ENCODE data around the gene PMP22. TPM values are rescaled to one million over a fixed set of nuclear protein-coding genes. Genes with fewer than 3 reads are reported as not detected.

Gene PMP22
- total RNA-seq, 5 donors from 2014 or later (not counting 1 experiment from before 2014, with no cell fraction given): 0.20 to 0.76 (median 0.44) TPM; not detected in 2

DNA sequence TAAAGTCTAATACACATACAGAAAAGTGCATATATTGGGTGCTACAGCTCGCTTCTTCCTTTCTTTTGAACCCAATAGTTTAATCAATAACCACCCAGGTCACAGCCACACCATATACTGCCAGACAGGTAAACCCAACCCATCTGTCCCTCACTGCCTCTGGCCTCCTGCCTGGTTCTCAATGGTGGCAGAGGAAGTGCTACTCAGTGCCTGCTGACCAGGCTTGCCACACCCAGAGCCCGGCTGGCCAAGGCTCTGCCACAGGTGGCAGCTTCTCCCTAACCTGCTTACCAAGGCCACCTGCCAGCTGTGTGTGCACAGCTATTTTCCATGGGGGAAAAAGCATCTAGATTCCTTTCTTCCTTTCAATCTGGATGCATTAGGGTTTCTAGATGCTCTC, 584 bp downstream of the PMP22 start:
- ATAC-seq (replicated peaks in 1 of 4) (no peak), DNase-seq (no peak)
- H3K27me3 Mint-ChIP-seq: peaks cover 54 to 67% of the 10 kb centered on the region in 2 donors
- H3K4me3 ChIP-seq (ENCODE audit: control insufficient read depth in 1 of 2, extremely low read depth in 1 of 2, low read length in 1 of 2): no peak overlapping the region
- POLR2A ChIA-PET: no interaction called here
- WGBS (ENCODE audit: insufficient coverage): 57% methylated on average over 1 of the region's 2 CpGs
- no peak overlapping the region for H3K27ac Mint-ChIP-seq
- peaks cover 0 to 23% of the 10 kb centered on the region in 2 experiments for H3K4me1 ChIP-seq (ENCODE audit: control insufficient read depth in 1 of 2, extremely low read depth in 1 of 2, insufficient read depth in 2 of 2, low read length in 2 of 2)
- H3K9me3 Mint-ChIP-seq: no peaks in the 10 kb centered on the region
- no peak overlapping the region for H3K4me3 Mint-ChIP-seq
- no peaks in the 10 kb centered on the region for H3K9me3 ChIP-seq
- H3K36me3 ChIP-seq (ENCODE audit: control insufficient read depth in 2 of 2, extremely low read depth in 1 of 2, insufficient read depth in 1 of 2, low read length in 1 of 2): no peaks in the 10 kb centered on the region
- H3K27ac ChIP-seq (ENCODE audit: low read length): no peak overlapping the region
- no peaks in the 10 kb centered on the region for H3K36me3 Mint-ChIP-seq
- H3K4me1 Mint-ChIP-seq: peaks cover 0 to 19% (median 15%) of the 10 kb centered on the region in 3 donors
- CTCF ChIA-PET: no interaction called here
- H3K27me3 ChIP-seq (replicated peaks in 1 of 2; ENCODE audit: control insufficient read depth in 2 of 2, extremely low read depth in 1 of 2, insufficient read depth in 2 of 2, low read length in 1 of 2): peaks cover 11 to 58% of the 10 kb centered on the region in 2 experiments

DNA sequence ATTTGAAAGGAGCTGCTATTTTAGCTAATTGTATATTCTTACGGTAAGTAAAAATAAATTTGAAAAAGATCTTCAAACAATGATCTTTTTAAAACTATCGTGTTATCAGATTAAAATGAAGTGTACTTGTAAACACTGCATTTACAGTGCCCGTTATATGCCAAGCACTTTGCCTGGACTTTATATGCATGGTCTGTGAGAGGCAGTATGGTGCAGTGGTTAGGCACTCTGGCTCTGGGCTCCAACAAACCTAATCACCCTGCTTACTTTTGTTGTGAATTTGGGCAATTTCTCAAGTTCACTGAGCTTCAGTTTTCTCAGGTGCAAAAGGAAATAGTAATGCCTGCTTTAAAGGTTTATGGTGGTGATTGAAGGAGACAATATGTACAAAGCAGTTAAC, 1.4 kb downstream of the PMP22 start:
- no peak for DNase-seq
- no peak for ATAC-seq (replicated peaks in 1 of 4)
- ChIA-PET POLR2A (no interaction called here), CTCF (no interaction called here)
- Mint-ChIP-seq H3K36me3 (no peaks in the 10 kb centered on the region), H3K27me3 (peaks cover 62 to 75% of the 10 kb centered on the region in 2 donors), H3K9me3 (no peaks in the 10 kb centered on the region), H3K27ac (no peak overlapping the region), H3K4me1 (peaks cover 0 to 21% (median 15%) of the 10 kb centered on the region in 3 donors), H3K4me3 (no peak overlapping the region)
- WGBS (ENCODE audit: insufficient coverage): no CpG with 5 or more reads among the region's 3 CpGs
- H3K4me3 ChIP-seq (ENCODE audit: control insufficient read depth in 1 of 2, extremely low read depth in 1 of 2, low read length in 1 of 2): no peak overlapping the region
- H3K36me3 ChIP-seq (ENCODE audit: control insufficient read depth in 2 of 2, extremely low read depth in 1 of 2, insufficient read depth in 1 of 2, low read length in 1 of 2): no peaks in the 10 kb centered on the region
- H3K9me3 ChIP-seq: no peaks in the 10 kb centered on the region
- peaks cover 11 to 66% of the 10 kb centered on the region in 2 experiments for H3K27me3 ChIP-seq (replicated peaks in 1 of 2; ENCODE audit: control insufficient read depth in 2 of 2, extremely low read depth in 1 of 2, insufficient read depth in 2 of 2, low read length in 1 of 2)
- no peak overlapping the region for H3K27ac ChIP-seq (ENCODE audit: low read length)
- H3K4me1 ChIP-seq (ENCODE audit: control insufficient read depth in 1 of 2, extremely low read depth in 1 of 2, insufficient read depth in 2 of 2, low read length in 2 of 2): peaks cover 0 to 23% of the 10 kb centered on the region in 2 experiments

DNA sequence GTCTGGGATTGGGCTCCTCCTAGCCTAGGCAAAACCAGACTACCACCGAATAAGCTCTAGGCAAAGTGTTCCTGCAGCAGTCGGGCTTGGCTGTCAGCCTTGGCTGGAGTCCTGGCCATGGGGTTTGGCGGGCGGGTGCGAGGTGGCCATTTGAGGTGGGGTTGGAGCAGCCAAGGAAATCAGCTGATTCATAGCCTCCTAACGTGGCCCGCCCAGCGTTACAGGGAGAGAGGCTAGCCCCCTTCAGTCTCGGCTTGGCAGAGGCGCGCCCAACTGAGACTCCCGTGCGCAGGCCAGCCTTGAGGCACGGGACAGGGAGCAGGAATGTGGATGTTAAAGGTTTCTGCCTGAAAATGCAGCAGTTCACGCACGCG, 1.9 kb downstream of the PMP22 start:
- Histone ChIP-seq H3K4me3 (ENCODE audit: control insufficient read depth in 1 of 2, extremely low read depth in 1 of 2, low read length in 1 of 2) (no peak overlapping the region), H3K27ac (ENCODE audit: low read length) (no peak overlapping the region), H3K4me1 (ENCODE audit: control insufficient read depth in 1 of 2, extremely low read depth in 1 of 2, insufficient read depth in 2 of 2, low read length in 2 of 2) (peaks cover 0 to 23% of the 10 kb centered on the region in 2 experiments), H3K27me3 (replicated peaks in 1 of 2; ENCODE audit: control insufficient read depth in 2 of 2, extremely low read depth in 1 of 2, insufficient read depth in 2 of 2, low read length in 1 of 2) (peaks cover 11 to 68% of the 10 kb centered on the region in 2 experiments), H3K9me3 (no peaks in the 10 kb centered on the region), H3K36me3 (ENCODE audit: control insufficient read depth in 2 of 2, extremely low read depth in 1 of 2, insufficient read depth in 1 of 2, low read length in 1 of 2) (no peaks in the 10 kb centered on the region)
- DNase-seq (no peak), ATAC-seq (replicated peaks in 1 of 4) (no peak)
- ChIA-PET POLR2A (no interaction called here), CTCF (no interaction called here)
- H3K9me3 Mint-ChIP-seq: no peaks in the 10 kb centered on the region
- 10% methylated on average over 5 of the region's 17 CpGs for WGBS (ENCODE audit: insufficient coverage)
- no peak overlapping the region for H3K4me3 Mint-ChIP-seq
- peaks cover 66 to 80% of the 10 kb centered on the region in 2 donors for H3K27me3 Mint-ChIP-seq
- H3K4me1 Mint-ChIP-seq: peaks cover 0 to 21% (median 15%) of the 10 kb centered on the region in 3 donors
- no peak overlapping the region for H3K27ac Mint-ChIP-seq
- no peaks in the 10 kb centered on the region for H3K36me3 Mint-ChIP-seq

DNA sequence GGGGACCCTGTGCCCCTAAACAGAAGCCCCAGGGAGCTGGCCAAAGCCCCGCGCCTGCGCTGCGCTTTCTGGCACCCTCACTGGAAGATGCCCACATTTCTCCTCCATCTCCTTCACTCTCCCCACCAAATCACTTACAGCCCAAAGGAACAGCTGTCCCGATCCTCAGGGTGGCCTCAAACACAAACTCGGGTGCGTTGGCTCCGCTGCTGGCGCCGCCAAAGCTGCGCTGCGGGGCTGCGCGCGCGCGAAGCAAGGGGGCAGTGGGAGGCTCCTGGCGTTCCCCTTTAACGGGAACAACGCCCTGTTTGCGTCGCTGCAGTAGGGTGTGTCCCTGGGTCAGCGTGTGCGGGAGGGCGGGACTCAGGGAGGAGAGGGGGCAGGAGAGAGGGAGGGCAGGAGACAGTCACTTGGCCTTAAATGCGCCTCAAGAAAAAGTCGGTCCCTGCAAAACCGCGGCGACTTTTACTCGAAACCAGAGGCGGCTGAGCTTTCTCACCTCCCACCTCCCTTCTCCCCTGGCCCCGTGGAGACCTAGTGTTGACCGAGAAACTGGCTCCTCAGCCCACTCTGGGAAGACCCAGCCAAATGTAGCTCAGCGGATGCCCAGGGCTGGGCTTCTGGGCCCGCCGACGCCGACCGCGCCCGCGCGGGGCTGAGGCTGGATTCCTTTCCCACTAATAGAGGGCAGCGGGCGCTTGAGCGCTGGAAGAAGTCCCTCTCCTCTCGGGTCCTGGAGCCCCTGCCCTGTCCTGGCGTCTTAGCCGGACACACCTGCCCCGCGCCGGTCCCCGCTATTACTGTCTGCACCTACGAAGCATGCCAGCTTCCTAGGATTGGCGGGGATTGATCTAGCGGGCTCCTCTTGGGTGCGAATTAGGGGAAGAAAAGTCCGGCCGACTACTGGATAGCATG, 2.6 kb downstream of the PMP22 start:
- no peak overlapping the region for H3K4me3 ChIP-seq (ENCODE audit: control insufficient read depth in 1 of 2, extremely low read depth in 1 of 2, low read length in 1 of 2)
- no peaks in the 10 kb centered on the region for H3K9me3 ChIP-seq
- peaks cover 11 to 70% of the 10 kb centered on the region in 2 experiments for H3K27me3 ChIP-seq (replicated peaks in 1 of 2; ENCODE audit: control insufficient read depth in 2 of 2, extremely low read depth in 1 of 2, insufficient read depth in 2 of 2, low read length in 1 of 2)
- no peaks in the 10 kb centered on the region for H3K36me3 ChIP-seq (ENCODE audit: control insufficient read depth in 2 of 2, extremely low read depth in 1 of 2, insufficient read depth in 1 of 2, low read length in 1 of 2)
- peak overlapping the region in 1 of 3 donors; percentile 76 for H3K4me3 Mint-ChIP-seq
- ATAC-seq (replicated peaks in 1 of 4) (no peak), DNase-seq (no peak)
- POLR2A ChIA-PET: no interaction called here
- peak overlapping the region in 1 of 2 donors; percentile 46 for H3K27ac Mint-ChIP-seq
- H3K4me1 Mint-ChIP-seq: peaks cover 4 to 24% (median 18%) of the 10 kb centered on the region in 3 donors
- H3K27me3 Mint-ChIP-seq: peaks cover 61 to 81% of the 10 kb centered on the region in 2 donors
- H3K9me3 Mint-ChIP-seq: no peaks in the 10 kb centered on the region
- H3K4me1 ChIP-seq (ENCODE audit: control insufficient read depth in 1 of 2, extremely low read depth in 1 of 2, insufficient read depth in 2 of 2, low read length in 2 of 2): peaks cover 0 to 23% of the 10 kb centered on the region in 2 experiments
- no peaks in the 10 kb centered on the region for H3K36me3 Mint-ChIP-seq
- WGBS (ENCODE audit: insufficient coverage): 4% methylated on average over 52 of the region's 60 CpGs
- CTCF ChIA-PET: no interaction called here
- no peak overlapping the region for H3K27ac ChIP-seq (ENCODE audit: low read length)

DNA sequence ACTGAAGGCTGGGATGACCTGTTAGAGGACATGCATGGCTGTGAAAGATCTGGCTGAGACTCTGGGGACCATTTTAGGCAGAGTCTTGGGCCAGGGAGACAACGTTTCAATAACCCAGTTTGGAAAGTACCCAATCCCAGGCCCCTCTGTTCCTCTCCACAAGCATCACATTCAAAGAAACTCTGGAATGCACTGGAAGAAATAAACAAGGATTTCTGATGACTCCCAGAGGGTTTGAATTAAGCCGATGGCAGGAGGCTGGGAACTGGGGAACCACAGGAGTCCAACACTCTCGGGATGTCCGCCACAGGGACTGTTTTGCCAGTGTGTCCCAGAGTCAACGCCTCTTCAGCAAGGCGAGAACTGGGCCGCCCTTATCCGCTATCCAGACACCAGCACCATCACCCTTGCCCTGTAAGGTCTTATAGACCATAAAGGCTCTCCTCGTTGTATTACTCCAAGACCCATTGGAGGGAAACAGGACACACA, 3.3 kb downstream of the PMP22 start:
- ChIA-PET CTCF (no interaction called here), POLR2A (no interaction called here)
- no peaks in the 10 kb centered on the region for H3K9me3 ChIP-seq
- H3K27ac Mint-ChIP-seq: no peak overlapping the region
- H3K27me3 Mint-ChIP-seq: peaks cover 59 to 82% of the 10 kb centered on the region in 2 donors
- DNase-seq (no peak), ATAC-seq (replicated peaks in 1 of 4) (no peak)
- no peaks in the 10 kb centered on the region for H3K9me3 Mint-ChIP-seq
- 0% methylated on average over 3 of the region's 9 CpGs for WGBS (ENCODE audit: insufficient coverage)
- peaks cover 0 to 27% of the 10 kb centered on the region in 2 experiments for H3K4me1 ChIP-seq (ENCODE audit: control insufficient read depth in 1 of 2, extremely low read depth in 1 of 2, insufficient read depth in 2 of 2, low read length in 2 of 2)
- H3K27me3 ChIP-seq (replicated peaks in 1 of 2; ENCODE audit: control insufficient read depth in 2 of 2, extremely low read depth in 1 of 2, insufficient read depth in 2 of 2, low read length in 1 of 2): peaks cover 11 to 73% of the 10 kb centered on the region in 2 experiments
- no peaks in the 10 kb centered on the region for H3K36me3 Mint-ChIP-seq
- H3K4me3 Mint-ChIP-seq: peak overlapping the region in 1 of 3 donors; percentile 76
- H3K4me3 ChIP-seq (ENCODE audit: control insufficient read depth in 1 of 2, extremely low read depth in 1 of 2, low read length in 1 of 2): no peak overlapping the region
- H3K27ac ChIP-seq (ENCODE audit: low read length): no peak overlapping the region
- H3K36me3 ChIP-seq (ENCODE audit: control insufficient read depth in 2 of 2, extremely low read depth in 1 of 2, insufficient read depth in 1 of 2, low read length in 1 of 2): no peaks in the 10 kb centered on the region
- H3K4me1 Mint-ChIP-seq: peaks cover 10 to 30% (median 25%) of the 10 kb centered on the region in 3 donors

DNA sequence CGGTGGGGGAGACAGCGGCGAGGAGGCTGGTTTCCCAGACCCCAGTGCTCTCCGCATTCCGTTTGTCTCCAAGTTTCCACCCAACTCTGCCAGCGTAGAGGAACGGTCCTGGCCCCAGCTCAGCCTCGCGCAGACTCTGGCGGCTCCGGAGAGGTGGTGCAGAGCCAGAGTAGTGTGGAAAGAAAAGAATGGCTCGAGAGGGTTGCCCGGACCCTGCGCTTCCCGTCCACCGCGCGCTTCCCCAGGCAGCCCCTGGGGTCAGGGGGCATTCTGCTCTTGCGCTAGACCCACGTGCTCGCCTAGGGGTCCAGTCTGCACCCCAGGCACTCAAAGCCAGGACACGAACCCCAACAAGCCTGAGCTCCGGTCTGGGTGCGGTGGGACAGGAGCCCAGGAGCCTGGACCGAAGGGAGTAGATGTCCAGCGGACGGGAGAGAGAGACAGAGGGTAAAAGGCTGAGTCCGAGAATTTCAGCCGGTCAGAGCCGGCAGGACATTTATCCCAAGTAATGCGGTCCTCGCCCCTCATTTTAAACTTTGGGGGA, 3.8 kb downstream of the PMP22 start:
- Mint-ChIP-seq H3K9me3 (no peaks in the 10 kb centered on the region), H3K4me1 (peaks cover 10 to 30% (median 26%) of the 10 kb centered on the region in 3 donors), H3K27ac (no peak overlapping the region), H3K4me3 (peak overlapping the region in 2 of 3 donors; percentile 17 to 76), H3K36me3 (no peaks in the 10 kb centered on the region), H3K27me3 (peaks cover 57 to 87% of the 10 kb centered on the region in 2 donors)
- CTCF ChIA-PET: interaction anchor here in 1 of 2 donors (0.8 kb wide), 1 partner anchor 1753 kb away, joined by 3 read pairs; no protein-coding TSS in a partner anchor
- no peak for ATAC-seq (replicated peaks in 1 of 4)
- POLR2A ChIA-PET: no interaction called here
- H3K27me3 ChIP-seq (replicated peaks in 1 of 2; ENCODE audit: control insufficient read depth in 2 of 2, extremely low read depth in 1 of 2, insufficient read depth in 2 of 2, low read length in 1 of 2): peaks cover 11 to 72% of the 10 kb centered on the region in 2 experiments
- H3K4me1 ChIP-seq (ENCODE audit: control insufficient read depth in 1 of 2, extremely low read depth in 1 of 2, insufficient read depth in 2 of 2, low read length in 2 of 2): peaks cover 0 to 27% of the 10 kb centered on the region in 2 experiments
- H3K27ac ChIP-seq (ENCODE audit: low read length): no peak overlapping the region
- 7% methylated on average over 21 of the region's 32 CpGs for WGBS (ENCODE audit: insufficient coverage)
- H3K36me3 ChIP-seq (ENCODE audit: control insufficient read depth in 2 of 2, extremely low read depth in 1 of 2, insufficient read depth in 1 of 2, low read length in 1 of 2): no peaks in the 10 kb centered on the region
- DNase-seq: no peak
- H3K9me3 ChIP-seq: no peaks in the 10 kb centered on the region
- H3K4me3 ChIP-seq (ENCODE audit: control insufficient read depth in 1 of 2, extremely low read depth in 1 of 2, low read length in 1 of 2): no peak overlapping the region

All from T-cell (primary cell).